Left lung (tissue), 10 donors: ENCODE results near the gene ANKDD1B. TPM values are rescaled to one million over a fixed set of nuclear protein-coding genes. Genes with fewer than 3 reads are reported as not detected.

Source experiments
- ATAC-seq: fragments of 200-7000 bp; cut with Tn5 transposase; one replicate; pipeline ENCODE4 v1.9.1; 2020; ENCODE audit warnings: moderate library complexity
- DNase-seq, 4 donors: peaks; one replicate each; pipeline ENCODE4 v3.0.0-alpha.2; 2013 to 2020
- H3K27ac ChIP-seq, 2 donors: fragments of 200-600 bp; sonication (generic) in 1 of 2; one replicate each; pipeline versions ENCODE4 v1.5.0 to v1.8.0; 2020 to 2021
- H3K27me3 ChIP-seq, 2 donors: fragments of 200-600 bp; sonication (generic) in 1 of 2; one replicate each; pipeline versions ENCODE4 v1.5.0 to v1.8.0; 2020 to 2021
- H3K36me3 ChIP-seq, 2 donors: fragments of 200-600 bp; sonication (generic) in 1 of 2; one replicate each; pipeline versions ENCODE4 v1.5.0 to v1.8.0; 2020 to 2021
- H3K4me1 ChIP-seq, 2 donors: fragments of 200-600 bp; one replicate each; pipeline ENCODE4 v1.8.0; 2021
- H3K4me3 ChIP-seq, 2 donors: fragments of 200-600 bp; sonication (generic) in 1 of 2; one replicate each; pipeline versions ENCODE4 v1.5.0 to v1.8.0; 2020 to 2021; ENCODE audit warnings: mild to moderate bottlenecking in 1 of 2
- H3K9me3 ChIP-seq, 2 donors: fragments of 200-600 bp; sonication (generic) in 1 of 2; one replicate each; pipeline versions ENCODE4 v1.5.0 to v1.8.0; 2020 to 2021
- CTCF ChIP-seq, 2 donors: fragments of 200-600 bp; sonication (generic) in 1 of 2; IDR thresholded peaks; one replicate each; pipeline versions ENCODE4 v1.5.0 to v1.8.0; 2021; ENCODE audit warnings: antibody characterized with exemption in 2 of 2
- intact Hi-C, 2 donors: fragments of 100-400 bp; cut with DNase I; formaldehyde crosslinking; loops; one replicate each; pipeline versions ENCODE4 v1.11.2 to v1.14.2; 2022
- polyA plus RNA-seq, 6 donors: library from polyadenylated mRNA; unstranded; fragments of 120-200 nt; gene quantifications; one replicate each; pipeline ENCODE4 v1.2.1, GENCODE V29; 2013; ENCODE audit not compliant: insufficient read length in 6 of 6
- total RNA-seq, 2 donors: library from RNA; stranded (reverse); fragmentation: NEBNext Ultra II Directional; extraction: Animal tissue kit (Norgen Biotek cat#: 25700); gene quantifications; one replicate each; pipeline ENCODE4 v1.2.1, GENCODE V29; 2021
- donor health status: DM: no; HTN: yes; CAD: no.
- donor health status: DM: no; HTN: no; CAD: no.

ANKDD1B gene
- total and polyA plus RNA-seq, 8 donors = 3.0 to 4.9 (median 4.3) TPM

DNA sequence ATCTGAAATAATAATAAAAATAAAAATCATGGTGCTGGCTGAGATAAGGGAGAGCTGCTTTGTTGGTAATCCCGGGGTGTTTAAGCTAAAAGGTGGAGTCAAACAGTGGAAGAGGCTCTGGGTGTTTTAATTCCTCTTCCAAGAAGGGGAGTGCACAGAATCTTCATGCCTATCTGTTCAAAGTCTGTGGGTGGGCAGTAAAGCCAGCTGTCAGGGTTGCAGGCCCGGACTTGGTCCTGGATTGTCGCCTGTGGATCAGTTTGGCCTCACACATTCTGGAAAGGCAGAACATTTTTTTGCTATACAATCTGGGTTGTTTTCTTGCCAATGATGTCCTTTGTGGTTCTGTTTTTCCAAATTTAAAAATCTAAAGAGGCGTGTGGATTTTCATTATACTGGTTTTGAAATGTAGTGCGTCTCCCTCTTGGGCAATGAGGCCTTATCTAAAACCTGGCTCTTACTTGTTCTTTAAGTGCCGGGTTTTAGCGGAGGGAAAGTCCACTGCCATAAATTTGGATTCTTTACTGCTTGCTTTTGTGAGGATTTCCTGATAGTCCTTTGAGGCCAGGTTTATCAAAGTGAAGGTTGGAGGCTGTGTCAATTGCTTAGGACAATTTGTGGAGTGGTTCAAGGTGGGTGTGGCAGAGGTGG, 5.8 kb downstream of the ANKDD1B start:
- DNase-seq = peak in 1 of 4 donors; percentile 58

GRCh38 chr5:75617736-75618352, 6.6 kb downstream of the ANKDD1B start:
- Histone ChIP-seq H3K4me1 (peaks cover 0 to 3% of the 10 kb centered on the region in 2 donors), H3K9me3 (no peaks in the 10 kb centered on the region), H3K27me3 (no peaks in the 10 kb centered on the region), H3K4me3 (no peak overlapping the region), H3K27ac (peak overlapping the region; percentile 31 to 74), H3K36me3 (no peaks in the 10 kb centered on the region)
- peak; percentile 13 for ATAC-seq
- intact Hi-C loops = no loop called here
- TF ChIP-seq CTCF (IDR thresholded peaks at IDR 0.05) = no peak
- no peak for DNase-seq

More for the DNA sequence above, 5.8 kb downstream of the ANKDD1B start:
- Histone ChIP-seq H3K27me3 (peaks cover 0 to under 1% of the 10 kb centered on the region in 2 donors), H3K4me1 (peaks cover 0 to 3% of the 10 kb centered on the region in 2 donors), H3K9me3 (no peaks in the 10 kb centered on the region), H3K36me3 (no peaks in the 10 kb centered on the region), H3K4me3 (no peak overlapping the region), H3K27ac (peak overlapping the region; percentile 31 to 74)
- intact Hi-C loops = no loop called here
- peak; percentile 72 for ATAC-seq
- TF ChIP-seq CTCF (IDR thresholded peaks at IDR 0.05) = no peak

- H3K9me3 ChIP-seq = no peaks in the 10 kb centered on the region
- intact Hi-C loops = no loop called here
- H3K27ac ChIP-seq = no peak overlapping the region
- H3K27me3 ChIP-seq = no peaks in the 10 kb centered on the region
- DNase-seq (no peak), ATAC-seq (no peak)
- no peaks in the 10 kb centered on the region for H3K36me3 ChIP-seq
- H3K4me1 ChIP-seq = peaks cover 0 to 3% of the 10 kb centered on the region in 2 donors
- no peak overlapping the region for H3K4me3 ChIP-seq
- TF ChIP-seq CTCF (IDR thresholded peaks at IDR 0.05) = no peak
Observed at GRCh38 chr5:75620184-75620959, 9.1 kb downstream of the ANKDD1B start.

- Histone ChIP-seq H3K9me3 (no peaks in the 10 kb centered on the region), H3K4me3 (no peak overlapping the region), H3K27ac (peak overlapping the region; percentile 64 to 66), H3K36me3 (no peaks in the 10 kb centered on the region), H3K27me3 (no peaks in the 10 kb centered on the region), H3K4me1 (peaks cover 0 to 3% of the 10 kb centered on the region in 2 donors)
- intact Hi-C loops = no loop called here
- TF ChIP-seq CTCF (IDR thresholded peaks at IDR 0.05) = no peak
- no peak for DNase-seq
- peak; percentile 82 for ATAC-seq
Observed at GRCh38 chr5:75622564-75622963, 11.3 kb downstream of the ANKDD1B start.

DNA sequence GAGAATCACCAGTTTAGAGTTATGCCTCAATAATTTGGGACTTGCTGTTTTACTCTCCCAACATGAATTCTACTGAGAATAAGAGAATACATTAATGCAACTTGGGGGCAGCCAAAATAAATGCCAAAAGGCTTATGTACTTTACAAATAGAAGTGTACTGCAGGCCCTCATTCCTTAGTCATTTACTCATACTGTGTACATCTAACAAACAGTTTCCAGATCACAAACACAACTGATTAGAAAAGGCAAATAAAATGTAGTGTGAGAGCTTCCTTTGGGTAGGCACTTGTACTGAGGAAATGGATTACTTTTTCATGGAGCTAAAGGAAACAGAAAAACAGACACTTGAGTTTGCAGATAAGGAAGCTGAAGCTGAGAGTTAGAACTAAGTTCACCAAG, 12.6 kb downstream of the ANKDD1B start:
- Histone ChIP-seq H3K36me3 (no peaks in the 10 kb centered on the region), H3K27ac (peak overlapping the region; percentile 64 to 66), H3K4me1 (no peaks in the 10 kb centered on the region), H3K4me3 (no peak overlapping the region), H3K27me3 (no peaks in the 10 kb centered on the region), H3K9me3 (no peaks in the 10 kb centered on the region)
- no peak for TF ChIP-seq CTCF (IDR thresholded peaks at IDR 0.05)
- ATAC-seq (peak; percentile 73), DNase-seq (no peak)
- intact Hi-C loops = no loop called here
